ENCODE measurements around the gene CEBPZOS. TPM values are rescaled to one million over a fixed set of nuclear protein-coding genes. Genes with fewer than 3 reads are reported as not detected.

The CEBPZOS gene
- total RNA-seq, 1 experiment from 2014 or later: 46.8 TPM

DNA sequence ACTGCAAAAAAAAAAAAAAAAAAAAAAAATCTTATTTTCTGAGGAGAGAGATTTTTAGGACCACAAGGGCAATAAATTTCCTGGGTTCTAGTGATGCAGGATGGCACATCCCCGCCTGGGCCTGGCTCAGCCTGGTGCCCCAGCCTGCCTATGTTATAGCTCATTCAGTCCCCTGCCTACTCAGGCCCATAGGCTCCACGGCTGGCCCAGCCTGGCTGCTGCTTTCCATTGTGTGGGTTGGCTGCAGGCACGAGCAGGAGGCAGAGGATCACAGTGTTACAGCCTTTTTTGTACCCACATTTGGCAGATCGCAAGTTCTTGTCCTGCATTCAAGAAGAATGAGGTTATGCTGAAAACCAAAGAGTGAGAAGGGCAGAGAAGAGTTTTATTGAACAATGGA, 5.0 kb upstream of the CEBPZOS start:
- H3K27me3 ChIP-seq (ENCODE audit: insufficient read depth, low read length): no peaks in the 10 kb centered on the region
- no peak overlapping the region for H3K4me2 ChIP-seq (ENCODE audit: low read length)
- POLR2A ChIA-PET: no interaction called here
- BruUV-seq (replicated peaks): no TSS peak
- no peak overlapping the region for H3K4me3 ChIP-seq (replicated peaks in 1 of 2; ENCODE audit: low read depth in 1 of 2, low read length in 2 of 2)
- H3K4me1 ChIP-seq (ENCODE audit: control insufficient read depth in 1 of 2, insufficient read depth in 2 of 2, low read length in 2 of 2): peaks cover 14 to 26% of the 10 kb centered on the region in 2 experiments
- H4K20me1 ChIP-seq (ENCODE audit: insufficient read depth): no peaks in the 10 kb centered on the region
- no peak overlapping the region for H2AFZ ChIP-seq (ENCODE audit: low read depth, low read length, poor library complexity, severe bottlenecking)
- RAD21 ChIA-PET (ENCODE audit: low non-redundant PET in 1 of 2, low total read pairs in 2 of 2, uncharacterized antibody in 2 of 2, unreplicated experiment in 2 of 2): no interaction called here
- ATAC-seq (no peak), DNase-seq (ENCODE audit: low read depth, low spot score) (no peak)
- H3K9ac ChIP-seq (ENCODE audit: low read length): no peak overlapping the region
- no peak overlapping the region for H3K27ac ChIP-seq (ENCODE audit: low read depth, low read length)
- TF ChIP-seq, protein P1, sequence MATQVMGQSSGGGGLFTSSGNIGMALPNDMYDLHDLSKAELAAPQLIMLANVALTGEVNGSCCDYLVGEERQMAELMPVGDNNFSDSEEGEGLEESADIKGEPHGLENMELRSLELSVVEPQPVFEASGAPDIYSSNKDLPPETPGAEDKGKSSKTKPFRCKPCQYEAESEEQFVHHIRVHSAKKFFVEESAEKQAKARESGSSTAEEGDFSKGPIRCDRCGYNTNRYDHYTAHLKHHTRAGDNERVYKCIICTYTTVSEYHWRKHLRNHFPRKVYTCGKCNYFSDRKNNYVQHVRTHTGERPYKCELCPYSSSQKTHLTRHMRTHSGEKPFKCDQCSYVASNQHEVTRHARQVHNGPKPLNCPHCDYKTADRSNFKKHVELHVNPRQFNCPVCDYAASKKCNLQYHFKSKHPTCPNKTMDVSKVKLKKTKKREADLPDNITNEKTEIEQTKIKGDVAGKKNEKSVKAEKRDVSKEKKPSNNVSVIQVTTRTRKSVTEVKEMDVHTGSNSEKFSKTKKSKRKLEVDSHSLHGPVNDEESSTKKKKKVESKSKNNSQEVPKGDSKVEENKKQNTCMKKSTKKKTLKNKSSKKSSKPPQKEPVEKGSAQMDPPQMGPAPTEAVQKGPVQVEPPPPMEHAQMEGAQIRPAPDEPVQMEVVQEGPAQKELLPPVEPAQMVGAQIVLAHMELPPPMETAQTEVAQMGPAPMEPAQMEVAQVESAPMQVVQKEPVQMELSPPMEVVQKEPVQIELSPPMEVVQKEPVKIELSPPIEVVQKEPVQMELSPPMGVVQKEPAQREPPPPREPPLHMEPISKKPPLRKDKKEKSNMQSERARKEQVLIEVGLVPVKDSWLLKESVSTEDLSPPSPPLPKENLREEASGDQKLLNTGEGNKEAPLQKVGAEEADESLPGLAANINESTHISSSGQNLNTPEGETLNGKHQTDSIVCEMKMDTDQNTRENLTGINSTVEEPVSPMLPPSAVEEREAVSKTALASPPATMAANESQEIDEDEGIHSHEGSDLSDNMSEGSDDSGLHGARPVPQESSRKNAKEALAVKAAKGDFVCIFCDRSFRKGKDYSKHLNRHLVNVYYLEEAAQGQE (IDR thresholded peaks at IDR 0.05; ENCODE audit: low read depth): no peak
- no peaks in the 10 kb centered on the region for H3K9me3 ChIP-seq (ENCODE audit: control insufficient read depth in 1 of 2, insufficient read depth in 1 of 2, low read depth in 1 of 2, low read length in 2 of 2)
- H3K36me3 ChIP-seq (ENCODE audit: control insufficient read depth in 1 of 2, insufficient read depth in 2 of 2, low read length in 2 of 2): no peaks in the 10 kb centered on the region
- intact Hi-C loops (cut with micrococcal nuclease): no loop called here
- H3K9me2 ChIP-seq (ENCODE audit: insufficient read depth): no peaks in the 10 kb centered on the region
- H3K79me2 ChIP-seq (ENCODE audit: insufficient read depth, low read length): no peaks in the 10 kb centered on the region
- CTCF ChIA-PET: interaction anchor here (2.6 kb wide), 1 partner anchor 11 kb away, joined by 7 read pairs; no protein-coding TSS in a partner anchor

DNA sequence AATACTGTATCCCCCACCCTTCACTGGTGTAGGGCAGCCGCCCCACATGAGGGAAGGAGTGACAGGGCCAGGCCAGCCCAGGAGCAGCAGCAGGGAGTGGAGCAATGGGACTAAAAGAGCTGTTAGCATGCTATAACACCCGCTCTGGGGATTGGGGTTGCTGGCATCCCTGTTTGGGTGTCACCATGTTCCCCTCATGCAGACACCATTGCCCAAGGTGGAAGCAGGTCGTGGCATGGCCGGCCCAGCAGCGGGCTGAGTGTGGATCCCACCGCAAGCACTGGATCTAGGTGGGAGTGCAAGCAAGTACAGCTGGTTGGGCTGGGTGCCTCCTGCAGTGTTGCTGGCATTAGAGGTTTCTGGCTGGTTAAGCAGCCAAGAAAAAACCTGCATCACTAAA, 4.5 kb upstream of the CEBPZOS start:
- Histone ChIP-seq H3K9me3 (ENCODE audit: control insufficient read depth in 1 of 2, insufficient read depth in 1 of 2, low read depth in 1 of 2, low read length in 2 of 2) (no peaks in the 10 kb centered on the region), H3K27me3 (ENCODE audit: insufficient read depth, low read length) (no peaks in the 10 kb centered on the region), H3K79me2 (ENCODE audit: insufficient read depth, low read length) (peaks cover 4% of the 10 kb centered on the region; the same call in 1 of the 2 replicates), H3K27ac (ENCODE audit: low read depth, low read length) (no peak overlapping the region), H3K4me3 (replicated peaks in 1 of 2; ENCODE audit: low read depth in 1 of 2, low read length in 2 of 2) (no peak overlapping the region), H3K4me2 (ENCODE audit: low read length) (no peak overlapping the region), H4K20me1 (ENCODE audit: insufficient read depth) (no peaks in the 10 kb centered on the region), H3K4me1 (ENCODE audit: control insufficient read depth in 1 of 2, insufficient read depth in 2 of 2, low read length in 2 of 2) (peaks cover 14 to 26% of the 10 kb centered on the region in 2 experiments), H2AFZ (ENCODE audit: low read depth, low read length, poor library complexity, severe bottlenecking) (no peak overlapping the region), H3K9me2 (ENCODE audit: insufficient read depth) (no peaks in the 10 kb centered on the region), H3K36me3 (ENCODE audit: control insufficient read depth in 1 of 2, insufficient read depth in 2 of 2, low read length in 2 of 2) (no peaks in the 10 kb centered on the region), H3K9ac (ENCODE audit: low read length) (no peak overlapping the region)
- TF ChIP-seq ZFX (IDR thresholded peaks at IDR 0.05) (no peak), SRF (IDR thresholded peaks at IDR 0.05; ENCODE audit: low read depth) (no peak), YY1 (IDR thresholded peaks at IDR 0.05; ENCODE audit: extremely low read depth, insufficient replicate concordance, low read depth, low read length) (no peak), RAD21 (IDR thresholded peaks at IDR 0.05; ENCODE audit: low read depth) (no peak), JUND (IDR thresholded peaks at IDR 0.05) (no peak), POLR2A (IDR thresholded peaks at IDR 0.05; ENCODE audit: borderline replicate concordance, extremely low read depth, insufficient read depth, insufficient read length) (no peak), SP1 (IDR thresholded peaks at IDR 0.05; ENCODE audit: low read depth) (no peak), FOSL1 (IDR thresholded peaks at IDR 0.05; ENCODE audit: low read depth) (no peak), POLR2AphosphoS5 (IDR thresholded peaks at IDR 0.05; ENCODE audit: low read depth, low read length) (no peak), EGR1 (IDR thresholded peaks at IDR 0.05; ENCODE audit: low read depth) (no peak), EZH2 (IDR thresholded peaks at IDR 0.05) (no peak), ELF1 (IDR thresholded peaks at IDR 0.05; ENCODE audit: borderline replicate concordance, low read depth) (no peak), ZNF274 (IDR thresholded peaks at IDR 0.05; ENCODE audit: low read depth, low read length) (no peak), EZH2phosphoT487 (IDR thresholded peaks at IDR 0.05; ENCODE audit: borderline replicate concordance) (no peak)
- TF ChIP-seq, protein P2, sequence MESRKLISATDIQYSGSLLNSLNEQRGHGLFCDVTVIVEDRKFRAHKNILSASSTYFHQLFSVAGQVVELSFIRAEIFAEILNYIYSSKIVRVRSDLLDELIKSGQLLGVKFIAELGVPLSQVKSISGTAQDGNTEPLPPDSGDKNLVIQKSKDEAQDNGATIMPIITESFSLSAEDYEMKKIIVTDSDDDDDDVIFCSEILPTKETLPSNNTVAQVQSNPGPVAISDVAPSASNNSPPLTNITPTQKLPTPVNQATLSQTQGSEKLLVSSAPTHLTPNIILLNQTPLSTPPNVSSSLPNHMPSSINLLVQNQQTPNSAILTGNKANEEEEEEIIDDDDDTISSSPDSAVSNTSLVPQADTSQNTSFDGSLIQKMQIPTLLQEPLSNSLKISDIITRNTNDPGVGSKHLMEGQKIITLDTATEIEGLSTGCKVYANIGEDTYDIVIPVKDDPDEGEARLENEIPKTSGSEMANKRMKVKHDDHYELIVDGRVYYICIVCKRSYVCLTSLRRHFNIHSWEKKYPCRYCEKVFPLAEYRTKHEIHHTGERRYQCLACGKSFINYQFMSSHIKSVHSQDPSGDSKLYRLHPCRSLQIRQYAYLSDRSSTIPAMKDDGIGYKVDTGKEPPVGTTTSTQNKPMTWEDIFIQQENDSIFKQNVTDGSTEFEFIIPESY (IDR thresholded peaks at IDR 0.05; ENCODE audit: extremely low read depth, insufficient replicate concordance, low read length): no peak
- BruUV-seq (replicated peaks): no TSS peak
- no peak for ATAC-seq
- ChIA-PET RAD21 (ENCODE audit: low non-redundant PET in 1 of 2, low total read pairs in 2 of 2, uncharacterized antibody in 2 of 2, unreplicated experiment in 2 of 2) (no interaction called here), POLR2A (no interaction called here), CTCF (no interaction called here)
- no peak for DNase-seq (ENCODE audit: low read depth, low spot score)
- intact Hi-C loops (cut with micrococcal nuclease): no loop called here
